ENCODE measurements around the gene MMP1.
"Not testable (repeated sequence)": the region's sequence is repeated elsewhere in the genome, so short reads cannot be mapped to it uniquely, and the experiment has no call there.

MMP1 gene

GRCh38 chr11:102751673-102752072 lies 46.3 kb downstream of the MMP1 start:
- H3K9me2 ChIP-seq (replicated peaks; ENCODE audit: insufficient read depth, low read length): no peaks in the 10 kb centered on the region
- H3K27ac ChIP-seq (ENCODE audit: low read depth, low read length): no peak overlapping the region
- no peaks in the 10 kb centered on the region for H3K79me2 ChIP-seq (ENCODE audit: insufficient read depth, low read length)
- no peaks in the 10 kb centered on the region for H3K27me3 ChIP-seq (ENCODE audit: low read length)
- H3K4me2 ChIP-seq (ENCODE audit: low read depth, low read length, poor library complexity, severe bottlenecking): no peak overlapping the region
- TF ChIP-seq CTCF (IDR thresholded peaks at IDR 0.05; ENCODE audit: insufficient read depth, low read length, poor library complexity, severe bottlenecking) (no peak), EZH2phosphoT487 (conservative IDR thresholded peaks at IDR 0.05; ENCODE audit: low read length) (no peak)
- no peak overlapping the region for H2AFZ ChIP-seq (ENCODE audit: low read depth, low read length, severe bottlenecking)
- H4K20me1 ChIP-seq (ENCODE audit: low read depth, low read length): no peaks in the 10 kb centered on the region
- no peaks in the 10 kb centered on the region for H3K36me3 ChIP-seq (ENCODE audit: low read length)
- no peaks in the 10 kb centered on the region for H3K9me3 ChIP-seq (ENCODE audit: insufficient read depth, low read length)
- H3K4me3 ChIP-seq (ENCODE audit: insufficient read depth, low read length, poor library complexity, severe bottlenecking): no peak overlapping the region
- H3K9ac ChIP-seq (ENCODE audit: low read length): no peak overlapping the region
- H3F3A ChIP-seq (ENCODE audit: insufficient read depth): no peaks in the 10 kb centered on the region

GRCh38 chr11:102749101-102749722 lies 48.7 kb downstream of the MMP1 start:
- TF ChIP-seq EZH2phosphoT487 (conservative IDR thresholded peaks at IDR 0.05; ENCODE audit: low read length) (no peak), CTCF (IDR thresholded peaks at IDR 0.05; ENCODE audit: insufficient read depth, low read length, poor library complexity, severe bottlenecking) (no peak)
- no peak overlapping the region for H3K9ac ChIP-seq (ENCODE audit: low read length)
- H3K79me2 ChIP-seq (ENCODE audit: insufficient read depth, low read length): no peaks in the 10 kb centered on the region
- no peak overlapping the region for H3K27ac ChIP-seq (ENCODE audit: low read depth, low read length)
- no peak overlapping the region for H2AFZ ChIP-seq (ENCODE audit: low read depth, low read length, severe bottlenecking)
- H4K20me1 ChIP-seq (ENCODE audit: low read depth, low read length): no peaks in the 10 kb centered on the region
- no peak overlapping the region for H3K4me3 ChIP-seq (ENCODE audit: insufficient read depth, low read length, poor library complexity, severe bottlenecking)
- no peaks in the 10 kb centered on the region for H3K27me3 ChIP-seq (ENCODE audit: low read length)
- no peaks in the 10 kb centered on the region for H3K9me3 ChIP-seq (ENCODE audit: insufficient read depth, low read length)
- H3K36me3 ChIP-seq (ENCODE audit: low read length): no peaks in the 10 kb centered on the region
- H3F3A ChIP-seq (ENCODE audit: insufficient read depth): no peaks in the 10 kb centered on the region
- H3K9me2 ChIP-seq (replicated peaks; ENCODE audit: insufficient read depth, low read length): no peaks in the 10 kb centered on the region
- H3K4me2 ChIP-seq (ENCODE audit: low read depth, low read length, poor library complexity, severe bottlenecking): no peak overlapping the region

GRCh38 chr11:102746746-102747578 lies 51.0 kb downstream of the MMP1 start:
- not testable (repeated sequence) for H4K20me1 ChIP-seq (ENCODE audit: low read depth, low read length); H2AFZ ChIP-seq (ENCODE audit: low read depth, low read length, severe bottlenecking); H3K27me3 ChIP-seq (ENCODE audit: low read length); H3K79me2 ChIP-seq (ENCODE audit: insufficient read depth, low read length); H3K4me2 ChIP-seq (ENCODE audit: low read depth, low read length, poor library complexity, severe bottlenecking); H3K9me2 ChIP-seq (replicated peaks; ENCODE audit: insufficient read depth, low read length); H3K9me3 ChIP-seq (ENCODE audit: insufficient read depth, low read length); H3K27ac ChIP-seq (ENCODE audit: low read depth, low read length); H3K9ac ChIP-seq (ENCODE audit: low read length); H3F3A ChIP-seq (ENCODE audit: insufficient read depth); H3K36me3 ChIP-seq (ENCODE audit: low read length); H3K4me3 ChIP-seq (ENCODE audit: insufficient read depth, low read length, poor library complexity, severe bottlenecking)

All from SU-DHL-6 (cell line).